LNCAP (cell line): ENCODE data around the gene OR52D1.

Experiments
- TF ChIP-seq, protein P1 (sequence below): fragments of 450-650 bp; IDR thresholded peaks from 2 replicates; pipeline ENCODE4 v1.5.1; 2017; ENCODE audit warnings: mild to moderate bottlenecking

OR52D1 gene

DNA sequence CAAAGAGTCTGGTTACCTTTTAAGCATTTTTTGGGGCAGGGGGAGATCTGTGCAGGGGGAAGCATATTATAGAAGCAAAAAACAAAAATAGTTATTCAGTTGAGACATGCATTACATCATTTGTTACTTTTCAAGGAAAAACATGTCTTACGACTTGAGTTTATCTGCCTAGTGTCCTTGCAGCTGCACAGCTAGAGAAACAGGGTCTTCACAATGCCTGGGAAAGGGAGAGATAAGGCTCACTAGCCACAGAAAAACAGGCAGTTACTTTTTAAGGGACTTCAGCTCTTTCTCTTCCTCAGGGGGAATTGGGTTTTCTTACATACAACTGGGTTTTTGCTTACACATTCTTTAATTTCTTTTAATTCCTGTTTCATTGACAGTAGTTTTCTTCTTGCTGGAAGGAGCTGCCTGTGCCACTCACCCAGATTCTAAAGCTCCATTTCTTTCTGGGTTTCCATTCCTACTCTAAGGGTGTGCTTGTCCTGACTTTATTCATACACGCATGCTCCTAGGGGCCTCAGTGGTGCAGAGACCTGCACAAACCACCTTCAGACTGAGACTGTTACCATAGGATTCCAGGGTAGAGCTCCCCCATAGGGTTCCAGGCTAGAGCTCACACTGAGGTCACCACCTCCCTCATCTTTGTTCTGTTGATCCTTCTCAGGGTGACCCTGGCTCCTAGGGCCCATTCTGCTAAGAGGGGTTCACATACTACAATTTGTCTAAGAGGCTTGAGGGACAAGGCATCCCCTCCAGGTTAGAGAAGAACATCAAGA is 42.8 kb downstream of the OR52D1 start:
- TF ChIP-seq, protein P1, sequence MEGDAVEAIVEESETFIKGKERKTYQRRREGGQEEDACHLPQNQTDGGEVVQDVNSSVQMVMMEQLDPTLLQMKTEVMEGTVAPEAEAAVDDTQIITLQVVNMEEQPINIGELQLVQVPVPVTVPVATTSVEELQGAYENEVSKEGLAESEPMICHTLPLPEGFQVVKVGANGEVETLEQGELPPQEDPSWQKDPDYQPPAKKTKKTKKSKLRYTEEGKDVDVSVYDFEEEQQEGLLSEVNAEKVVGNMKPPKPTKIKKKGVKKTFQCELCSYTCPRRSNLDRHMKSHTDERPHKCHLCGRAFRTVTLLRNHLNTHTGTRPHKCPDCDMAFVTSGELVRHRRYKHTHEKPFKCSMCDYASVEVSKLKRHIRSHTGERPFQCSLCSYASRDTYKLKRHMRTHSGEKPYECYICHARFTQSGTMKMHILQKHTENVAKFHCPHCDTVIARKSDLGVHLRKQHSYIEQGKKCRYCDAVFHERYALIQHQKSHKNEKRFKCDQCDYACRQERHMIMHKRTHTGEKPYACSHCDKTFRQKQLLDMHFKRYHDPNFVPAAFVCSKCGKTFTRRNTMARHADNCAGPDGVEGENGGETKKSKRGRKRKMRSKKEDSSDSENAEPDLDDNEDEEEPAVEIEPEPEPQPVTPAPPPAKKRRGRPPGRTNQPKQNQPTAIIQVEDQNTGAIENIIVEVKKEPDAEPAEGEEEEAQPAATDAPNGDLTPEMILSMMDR = no peak

DNA sequence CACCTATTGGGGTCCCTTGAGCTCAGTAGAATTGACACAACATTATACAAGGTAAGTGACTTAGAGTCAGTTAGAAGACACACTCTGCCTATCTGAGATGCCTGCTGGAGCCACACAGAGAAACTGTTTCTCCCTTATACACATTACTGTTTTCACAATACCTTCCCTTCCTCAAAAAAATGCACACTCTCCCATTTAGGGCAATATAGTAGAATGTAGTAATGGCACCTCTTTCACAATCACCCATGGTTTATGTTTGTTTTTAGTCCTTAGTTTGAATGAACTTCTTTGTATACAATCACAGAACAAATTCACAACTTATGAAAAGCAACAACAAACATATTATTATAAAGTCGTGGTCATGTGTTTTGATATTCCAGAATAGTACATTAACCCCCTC is 45.6 kb downstream of the OR52D1 start:
- TF ChIP-seq, protein P1 = no peak

DNA sequence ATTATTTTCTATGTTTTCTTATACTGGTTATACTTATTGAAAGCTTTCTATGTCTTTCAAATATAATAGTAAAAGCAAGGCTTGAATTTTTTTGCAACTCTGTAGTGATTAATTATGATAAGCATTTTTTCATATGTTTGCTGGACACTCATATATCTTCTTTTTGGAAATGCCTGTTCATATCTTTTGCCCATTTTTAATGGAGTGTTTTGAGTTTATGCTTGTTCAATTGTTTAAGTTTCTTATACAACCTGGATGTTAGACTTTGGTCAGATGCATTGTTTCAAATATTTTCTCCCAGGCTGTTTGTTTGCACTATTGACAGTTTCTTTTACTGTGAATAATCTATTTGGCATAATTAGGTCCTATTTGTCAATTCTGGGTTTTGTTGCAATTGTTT is 48.0 kb downstream of the OR52D1 start:
- TF ChIP-seq, protein P1 = no peak
